ENCODE results near the gene GAB3. TPM values are rescaled to one million over a fixed set of nuclear protein-coding genes. Genes with fewer than 3 reads are reported as not detected.
A peak's percentile ranks its signal among the peaks of the same experiment; 100 is the strongest.

The GAB3 gene
- total and polyA plus RNA-seq, 2 of the 4 experiments (the other 2 are of a cell fraction): 2.2 to 3.7 TPM

- TF ChIP-seq ELK1 (IDR thresholded peaks at IDR 0.05; ENCODE audit: borderline replicate concordance, low read depth, low read length): no peak
These were observed 11.8 kb upstream of the GAB3 start, which contains the start of gene DKC1 (continued) for GRCh38 chrX:154762537-154763296.

DNA sequence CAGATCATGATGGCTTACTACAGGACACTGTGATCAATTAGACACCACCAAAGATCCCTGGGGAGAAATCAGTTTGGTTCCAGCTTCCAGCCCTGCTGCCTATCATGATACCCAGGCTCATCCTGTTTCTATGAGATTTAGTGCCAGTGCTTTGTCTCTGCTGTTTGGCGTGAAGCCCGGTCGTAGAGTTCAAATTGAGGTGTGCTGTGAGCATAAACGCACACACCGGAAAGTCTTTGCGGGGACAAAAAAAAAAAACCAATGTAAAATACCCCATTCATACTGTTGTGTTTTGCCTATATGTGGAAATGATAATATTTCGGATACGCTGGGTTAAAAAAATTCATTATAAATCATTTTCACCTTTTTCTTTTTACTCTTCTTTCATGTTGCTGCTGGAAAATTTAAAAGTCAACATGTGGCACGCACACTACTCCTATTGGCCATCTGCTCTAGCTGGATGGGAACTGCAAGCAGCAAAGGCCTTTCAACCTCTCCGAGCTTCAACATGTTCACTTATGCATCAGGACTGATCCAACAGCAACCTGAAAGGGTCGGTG lies 11.2 kb upstream of the GAB3 start:
- Histone ChIP-seq H2AK9ac (replicated peaks; ENCODE audit: low read depth, low read length, poor library complexity) (peak overlapping the region; percentile 66), H2AK5ac (ENCODE audit: low read depth, low read length) (0 out of 2 replicates have a peak overlapping the region, but pooled peaks have one; percentile 72), H3K14ac (replicated peaks; ENCODE audit: low read depth, low read length) (peak overlapping the region; percentile 92), H2BK120ac (ENCODE audit: low read depth, low read length) (peak overlapping the region; percentile 48; the same call in 1 of the 2 replicates), H4K8ac (ENCODE audit: low read depth in 2 of 2, low read length in 2 of 2) (peak overlapping the region; percentile 75 to 99), H2BK5ac (ENCODE audit: low read depth, low read length, poor library complexity, severe bottlenecking) (peak overlapping the region; percentile 94), H4K20me1 (ENCODE audit: insufficient read depth, low read length) (no peaks in the 10 kb centered on the region; the same call in 1 of the 2 replicates), H3K9ac (ENCODE audit: low read depth, low read length) (peak overlapping the region; percentile 95), H3K23ac (ENCODE audit: low read depth, low read length) (peak overlapping the region; percentile 41; the same call in 1 of the 2 replicates), H3K36me3 (ENCODE audit: control insufficient read depth, insufficient read depth, low read length) (peaks cover 9% of the 10 kb centered on the region), H3K4me3 (ENCODE audit: insufficient read depth, low read depth, low read length) (peak overlapping the region; percentile 64), H3K4me2 (ENCODE audit: low read depth, low read length) (peak overlapping the region; percentile 86), H2BK15ac (ENCODE audit: low read depth, low read length) (0 out of 3 replicates have a peak overlapping the region, but pooled peaks have one; percentile 59), H3K4ac (ENCODE audit: low read depth, low read length) (peak overlapping the region; percentile 82), H3K9me1 (ENCODE audit: insufficient read depth, low read length) (no peaks in the 10 kb centered on the region), H4K5ac (ENCODE audit: low read depth, low read length) (peak overlapping the region; percentile 89), H3K27ac (ENCODE audit: insufficient read depth, low read length) (peak overlapping the region; percentile 95), H3K79me1 (ENCODE audit: low read depth in 1 of 2, low read length in 2 of 2) (peaks cover 10 to 14% of the 10 kb centered on the region in 2 experiments; a peak in 3 of 4 replicates), H2AFZ (replicated peaks; ENCODE audit: low read length, poor library complexity) (peak overlapping the region; percentile 94), H4K91ac (ENCODE audit: insufficient read depth, low read depth, low read length) (peak overlapping the region; percentile 93), H3K27me3 (ENCODE audit: control insufficient read depth, insufficient read depth, low read length) (no peaks in the 10 kb centered on the region), H2BK20ac (ENCODE audit: low read depth, low read length) (peak overlapping the region; percentile 51; the same call in 1 of the 2 replicates), H3K4me1 (ENCODE audit: control insufficient read depth, insufficient read depth, low read length) (no peaks in the 10 kb centered on the region), H3K18ac (ENCODE audit: low read depth, low read length) (peak overlapping the region; percentile 78; the same call in 1 of the 2 replicates), H3K9me3 (ENCODE audit: control insufficient read depth, insufficient read depth, low read length) (no peaks in the 10 kb centered on the region), H3K56ac (ENCODE audit: extremely low read depth, insufficient read depth, low read length) (peak overlapping the region; percentile 95; the same call in 1 of the 2 replicates)
- in situ Hi-C loops (cut with MboI; ENCODE audit: low sequenced_read_pairs): no loop called here
- no peak for DNase-seq
- BruUV-seq (replicated peaks): no TSS peak
- ChIA-PET POLR2A (ENCODE audit: unreplicated experiment) (no interaction called here), CTCF (interaction anchor here (1.9 kb wide), 1 partner anchor 13 kb away, joined by 4 read pairs; no protein-coding TSS in a partner anchor)
- TF ChIP-seq CTCF (conservative IDR thresholded peaks at IDR 0.05; ENCODE audit: low read depth, low read length): no peak
- TF ChIP-seq RFX5 (IDR thresholded peaks at IDR 0.05; ENCODE audit: low read depth, low read length): no peak
- ATAC-seq (ENCODE audit: low read depth): no peak
- 60% methylated on average over 1 of the region's 11 CpGs; no CpG with 5 or more reads in 1 of the 2 experiments for WGBS, 2 experiments (ENCODE audit: extremely low coverage in 2 of 2, insufficient read length in 1 of 2)
- dilution Hi-C loops (cut with HindIII; ENCODE audit: low sequenced_read_pairs, unreplicated experiment): no loop called here
- intact Hi-C loops (cut with micrococcal nuclease): loop anchor here (1.0 kb wide), 1 partner anchor 39 kb away; no protein-coding TSS in a partner anchor
